Measurements from ENCODE around the gene SS18L1. TPM values are rescaled to one million over a fixed set of nuclear protein-coding genes. Genes with fewer than 3 reads are reported as not detected.

The SS18L1 gene
- total and polyA plus RNA-seq, 10 donors, result 6.7 to 18.6 (median 13.9) TPM

DNA sequence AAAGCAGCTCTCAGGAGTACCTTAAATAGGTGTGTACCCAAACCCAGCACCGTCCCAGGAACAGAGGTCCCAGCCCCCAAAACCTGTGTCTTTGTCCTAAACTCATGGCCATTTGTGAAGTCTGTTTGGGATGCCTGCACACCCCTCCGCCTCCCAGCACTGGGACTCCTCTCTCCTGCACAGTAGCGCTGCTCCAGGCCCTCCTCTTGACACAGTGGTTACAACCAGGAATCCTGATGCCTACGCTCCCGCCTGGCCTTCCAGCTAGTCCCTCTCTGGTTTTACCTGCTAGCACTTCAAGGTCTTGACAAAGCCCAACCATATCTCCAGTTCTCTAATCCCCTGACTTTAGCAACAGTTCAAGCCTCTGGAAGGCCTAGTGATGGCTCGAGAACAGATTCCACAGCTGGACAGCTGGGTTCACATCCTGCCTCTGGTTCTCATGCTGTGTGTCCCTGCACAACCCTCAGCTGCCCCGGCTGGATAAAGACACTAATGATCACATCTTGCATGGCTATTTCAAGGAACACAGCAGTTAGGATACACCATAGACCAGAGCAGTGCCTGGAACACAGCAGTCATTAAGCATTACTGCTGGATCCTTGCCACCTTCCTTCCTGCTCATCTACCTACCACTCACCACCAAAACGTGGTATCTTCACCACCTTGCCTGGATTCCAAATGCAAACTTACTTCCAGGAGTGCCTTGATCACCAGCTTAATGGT is 5.9 kb upstream of the SS18L1 start:
- Histone ChIP-seq H3K36me3 (peaks cover 2 to 86% (median 73%) of the 10 kb centered on the region in 6 donors), H3K27me3 (replicated peaks in 1 of 7) (no peaks in the 10 kb centered on the region), H3K27ac (peak overlapping the region in 2 of 8 donors; percentile 42 to 84), H3K9me3 (no peaks in the 10 kb centered on the region), H3K4me3 (no peak overlapping the region), H3K4me1 (peaks cover 23 to 90% (median 60%) of the 10 kb centered on the region in 6 donors)
- no peak for DNase-seq
- 82 to 93% (median 88%) methylated on average over 8 of the region's 8 CpGs for WGBS, 5 donors
- intact Hi-C loops (cut with DNase I; ENCODE audit: low total_unique reads), result loop anchor here (5.0 kb wide), 1 partner anchor 125 kb away; no protein-coding TSS in a partner anchor
- TF ChIP-seq POLR2AphosphoS5 (IDR thresholded peaks at IDR 0.05), result peak in 2 of 3 donors; percentile 8 to 24
- TF ChIP-seq CTCF (IDR thresholded peaks at IDR 0.05 in 8 of 11, conservative IDR thresholded peaks at IDR 0.05 in 3 of 11), result no peak

GRCh38 chr20:62138204-62138543 is 5.4 kb upstream of the SS18L1 start:
- H3K4me1 ChIP-seq, result peaks cover 23 to 85% (median 55%) of the 10 kb centered on the region in 6 donors
- no peak overlapping the region for H3K4me3 ChIP-seq
- peaks cover 2 to 81% (median 68%) of the 10 kb centered on the region in 6 donors for H3K36me3 ChIP-seq
- intact Hi-C loops (cut with DNase I; ENCODE audit: low total_unique reads), result loop anchor here (5.0 kb wide), 1 partner anchor 126 kb away; no protein-coding TSS in a partner anchor
- TF ChIP-seq POLR2A (IDR thresholded peaks at IDR 0.05) (no peak), POLR2AphosphoS5 (IDR thresholded peaks at IDR 0.05) (peak in 2 of 3 donors; percentile 35 to 64)
- peak overlapping the region in 2 of 8 donors; percentile 42 to 84 for H3K27ac ChIP-seq
- 81 to 95% (median 86%) methylated on average over 11 of the region's 11 CpGs for WGBS, 5 donors
- H3K9me3 ChIP-seq, result no peaks in the 10 kb centered on the region
- no peaks in the 10 kb centered on the region for H3K27me3 ChIP-seq (replicated peaks in 1 of 7)
- no peak for DNase-seq

DNA sequence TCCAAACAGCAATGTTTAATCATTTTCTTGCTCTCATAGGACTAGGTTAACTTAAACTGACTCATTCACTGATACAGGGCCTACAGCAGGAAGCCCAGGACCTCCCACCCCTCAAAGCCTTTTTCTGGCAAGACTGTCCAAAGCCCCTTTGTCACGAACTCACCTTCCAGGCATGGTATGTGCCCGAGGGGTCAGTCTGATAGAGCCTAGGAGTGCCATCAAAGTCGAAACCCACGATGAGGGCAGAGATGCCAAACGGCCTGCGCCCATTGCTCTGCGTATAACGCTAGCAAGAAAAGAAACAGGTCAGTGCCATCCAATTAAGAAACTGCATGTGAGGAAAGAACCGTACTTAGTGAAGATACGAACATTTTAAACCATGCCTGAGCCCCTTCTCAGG is 4.7 kb upstream of the SS18L1 start:
- TF ChIP-seq POLR2AphosphoS5 (IDR thresholded peaks at IDR 0.05) (no peak), POLR2A (IDR thresholded peaks at IDR 0.05) (no peak), CTCF (IDR thresholded peaks at IDR 0.05 in 8 of 11, conservative IDR thresholded peaks at IDR 0.05 in 3 of 11) (no peak)
- no peaks in the 10 kb centered on the region for H3K9me3 ChIP-seq
- intact Hi-C loops (cut with DNase I; ENCODE audit: low total_unique reads), result loop anchor here (5.0 kb wide), 1 partner anchor 127 kb away; no protein-coding TSS in a partner anchor
- WGBS, 5 donors, result 90 to 97% (median 95%) methylated on average over 10 of the region's 10 CpGs
- H3K27ac ChIP-seq, result no peak overlapping the region
- no peaks in the 10 kb centered on the region for H3K27me3 ChIP-seq (replicated peaks in 1 of 7)
- H3K4me3 ChIP-seq, result no peak overlapping the region
- no peak for DNase-seq
- H3K4me1 ChIP-seq, result peaks cover 22 to 78% (median 48%) of the 10 kb centered on the region in 6 donors
- H3K36me3 ChIP-seq, result peaks cover 2 to 73% (median 65%) of the 10 kb centered on the region in 6 donors

GRCh38 chr20:62139636-62140035 is 3.9 kb upstream of the SS18L1 start:
- DNase-seq, result no peak
- peak in 1 of 3 donors; percentile 58 for TF ChIP-seq POLR2AphosphoS5 (IDR thresholded peaks at IDR 0.05)
- TF ChIP-seq CTCF (IDR thresholded peaks at IDR 0.05 in 8 of 11, conservative IDR thresholded peaks at IDR 0.05 in 3 of 11), result no peak

More at GRCh38 chr20:62139636-62140035, 3.9 kb upstream of the SS18L1 start:
- Histone ChIP-seq H3K27ac (peak overlapping the region in 1 of 8 donors; percentile 6), H3K27me3 (replicated peaks in 1 of 7) (no peaks in the 10 kb centered on the region), H3K4me3 (no peak overlapping the region), H3K9me3 (no peaks in the 10 kb centered on the region), H3K4me1 (peaks cover 16 to 76% (median 45%) of the 10 kb centered on the region in 6 donors), H3K36me3 (peaks cover 2 to 66% (median 61%) of the 10 kb centered on the region in 6 donors)
- intact Hi-C loops (cut with DNase I; ENCODE audit: low total_unique reads), result loop anchor here (5.0 kb wide), 2 partner anchors 43 to 127 kb away; partner anchors contain the start of gene MTG2
- WGBS, 5 donors, result 91 to 97% (median 94%) methylated on average over 12 to 13 of the region's 13 CpGs

All from spleen (tissue), 11 donors.